Ureter (tissue), 1 donor: Measurements from ENCODE around the gene STARD6. TPM values are rescaled to one million over a fixed set of nuclear protein-coding genes. Genes with fewer than 3 reads are reported as not detected.
"Not testable (repeated sequence)": the region's sequence is repeated elsewhere in the genome, so short reads cannot be mapped to it uniquely, and the experiment has no call there.

Experiments used
- DNase-seq: peaks from one replicate; pipeline ENCODE4 v3.0.0-alpha.2; 2020; ENCODE audit warnings: low spot score
- total RNA-seq: library from RNA; stranded (reverse); gene quantifications from one replicate; pipeline ENCODE4 v1.2.4, GENCODE V29; 2023
- donor health status: DM: yes; HTN: yes; CAD: no.

STARD6 gene
- total RNA-seq, result not detected

DNA sequence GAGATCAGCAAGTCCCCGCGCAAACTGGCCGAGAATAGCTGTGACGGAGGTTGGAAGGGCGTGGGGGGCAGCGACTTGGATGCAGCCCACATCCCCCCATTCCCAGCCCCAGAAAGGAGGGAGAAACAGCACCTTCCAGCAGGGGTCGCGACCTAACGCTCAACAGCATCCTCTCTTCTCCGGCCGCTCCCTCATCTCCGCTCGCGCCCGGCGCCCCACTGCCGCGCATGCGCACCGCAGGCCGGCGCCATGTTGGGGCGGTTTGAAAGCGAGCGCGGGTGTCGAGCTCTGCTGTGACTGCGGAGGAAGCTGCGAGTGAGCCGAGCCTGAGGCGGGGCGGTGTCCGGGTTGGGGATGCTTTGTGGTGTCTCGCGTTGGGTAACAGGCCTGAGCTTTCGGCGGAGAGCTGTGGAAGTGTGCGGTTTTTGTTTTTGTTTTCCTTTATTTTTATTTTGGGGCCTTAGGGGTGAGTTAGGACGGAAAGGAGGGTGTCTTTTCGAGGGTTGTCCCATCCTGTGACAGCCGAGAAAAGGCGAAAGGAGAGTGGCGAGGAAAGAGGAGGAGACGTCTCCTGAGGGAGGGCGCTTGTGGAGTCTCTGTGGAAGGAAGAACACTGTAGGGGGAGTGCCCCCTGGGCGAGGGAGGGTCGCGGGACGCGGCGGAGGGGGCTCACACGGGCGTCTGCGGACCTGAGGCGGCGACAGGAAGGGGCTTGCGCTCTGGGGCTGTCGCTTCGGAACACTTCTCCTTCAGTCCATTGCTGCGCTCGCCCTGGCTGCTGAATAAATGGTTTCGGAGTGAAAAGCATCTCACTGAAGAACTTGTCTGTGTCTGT is at the start of gene STARD6, which contains the start of gene C18orf54:
Gene STARD6 (minus strand): TSS at position 199 of the 835 bp plus-strand sequence. CDS start 3,285 bp downstream, outside the sequence.
Gene C18orf54 (plus strand): TSS at position 247 of the 835 bp plus-strand sequence. CDS start 2,667 bp downstream, outside the sequence.
- DNase-seq, result peak; percentile 83

GRCh38 chr18:54405290-54405689 is 47.6 kb upstream of the STARD6 start:
- DNase-seq, result no peak

DNA sequence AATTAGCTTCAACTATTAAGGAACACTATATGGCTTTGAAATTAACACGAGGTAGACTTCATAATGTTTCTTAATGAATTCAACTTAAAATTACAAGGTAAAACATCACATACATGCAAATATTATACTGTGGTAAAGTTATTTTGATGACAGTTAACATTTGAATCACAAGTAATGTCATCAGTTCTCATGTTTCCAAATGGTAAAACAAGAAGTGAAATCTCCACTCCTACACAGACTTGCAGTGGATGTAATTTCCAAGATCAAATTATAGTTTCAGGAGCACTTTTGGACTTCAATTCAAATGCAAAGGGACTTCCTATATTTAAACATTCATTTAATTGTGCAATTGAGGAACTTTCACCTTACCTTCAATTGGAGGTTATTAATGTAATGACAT is 39.1 kb upstream of the STARD6 start:
- DNase-seq, result no peak

GRCh38 chr18:54393648-54394294 is 36.1 kb upstream of the STARD6 start:
- no peak for DNase-seq

DNA sequence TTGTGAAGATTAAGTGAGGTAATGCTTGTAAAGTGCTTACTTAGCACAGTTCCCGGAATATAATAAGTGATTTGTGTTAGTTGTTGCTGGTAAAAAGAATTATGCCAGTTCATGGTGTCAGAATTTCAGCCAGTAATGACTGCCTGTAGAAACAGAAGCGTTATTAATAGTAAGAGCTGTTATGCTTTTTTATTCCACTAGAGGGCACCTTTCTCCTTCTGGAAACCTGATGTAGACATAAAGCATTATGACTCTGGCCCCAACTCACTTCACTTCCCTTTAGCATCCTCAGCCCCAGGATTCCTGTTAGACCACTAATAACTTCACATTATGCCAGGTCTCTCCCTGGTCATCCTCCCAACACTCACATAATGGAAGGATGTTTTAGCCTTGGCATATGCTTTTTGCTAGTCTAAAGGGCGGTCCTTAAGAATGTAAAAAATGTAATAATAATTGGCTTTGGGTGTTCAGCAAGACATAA is 34.9 kb upstream of the STARD6 start:
- DNase-seq, result no peak

DNA sequence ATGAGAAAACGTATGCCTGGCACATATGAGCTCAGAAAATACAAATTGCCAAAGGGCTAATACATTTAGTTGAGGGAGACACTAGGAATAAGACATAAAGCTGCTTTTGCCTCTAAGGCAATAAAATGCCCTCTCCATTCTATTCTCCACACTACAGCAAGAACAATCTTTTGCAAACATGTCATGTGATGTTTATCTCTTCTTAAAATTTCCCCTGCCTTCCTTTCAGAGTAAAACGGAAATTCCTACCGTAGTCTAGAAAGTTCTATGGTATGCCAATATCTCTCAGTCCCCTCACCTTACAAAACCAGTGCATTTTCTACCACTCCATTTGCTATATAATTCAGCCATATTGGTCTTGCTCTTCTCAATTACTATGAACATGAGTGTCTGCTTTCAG is 33.2 kb upstream of the STARD6 start:
- no peak for DNase-seq

DNA sequence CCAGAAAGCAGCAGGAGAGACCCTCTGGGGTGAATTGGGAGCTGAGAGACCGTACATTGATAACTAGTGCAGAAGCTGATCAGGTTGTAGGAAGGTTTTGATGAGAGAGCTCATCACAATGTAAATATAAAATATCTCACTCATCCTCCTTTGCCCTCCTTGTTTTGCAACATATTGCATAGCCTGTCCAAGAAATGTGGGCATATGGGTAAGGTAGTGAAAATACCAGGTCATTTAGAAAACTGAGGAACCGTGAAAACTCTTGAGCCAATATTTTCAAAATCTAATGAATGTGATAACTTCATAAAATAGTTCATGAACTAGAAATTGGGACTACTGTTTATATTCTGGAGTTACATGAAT is 31.5 kb upstream of the STARD6 start:
- no peak for DNase-seq

DNA sequence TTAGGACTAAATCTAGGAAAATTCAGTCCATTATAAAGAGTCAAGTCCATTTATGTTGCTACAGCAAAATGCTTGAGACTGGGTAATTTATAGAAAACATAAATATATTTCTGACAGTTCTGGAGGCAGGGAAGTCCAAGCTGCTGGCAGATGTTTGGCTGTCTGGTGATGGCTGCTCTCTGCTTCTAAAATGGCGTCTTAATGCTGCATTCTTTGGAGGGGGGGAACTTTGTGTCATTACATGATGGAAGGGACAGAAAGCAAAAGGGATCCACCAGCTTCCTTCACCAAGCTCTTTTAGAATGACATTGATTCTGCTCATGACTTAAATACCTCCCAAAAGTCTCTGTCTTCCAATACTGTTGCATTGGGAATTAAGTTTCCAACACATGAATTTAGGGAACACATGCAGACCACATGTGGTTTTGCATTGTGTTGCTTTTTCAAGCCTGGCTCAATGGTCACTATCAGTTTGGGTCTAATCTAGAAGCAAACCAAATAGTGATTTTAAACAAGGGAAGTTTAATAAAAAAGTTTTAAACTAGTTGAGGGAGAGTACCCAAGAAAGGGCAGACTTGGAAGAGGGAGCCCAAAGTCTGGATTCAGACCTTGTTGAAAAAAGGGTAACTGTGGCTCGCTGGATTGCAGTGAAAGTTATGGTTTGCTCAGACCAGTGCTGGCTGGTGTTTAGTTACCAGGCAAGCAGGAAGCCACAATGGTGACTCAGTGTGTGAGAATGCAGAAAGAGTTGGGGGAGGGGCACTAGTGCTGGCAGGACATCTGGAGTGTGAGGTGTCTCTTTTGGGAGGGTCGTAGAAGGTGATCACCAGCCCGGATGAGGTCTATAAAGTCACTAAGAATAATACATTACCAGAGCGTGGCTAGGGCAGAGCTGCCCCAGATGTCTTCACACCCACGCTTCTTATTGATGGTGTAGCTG is 30.8 kb upstream of the STARD6 start:
- DNase-seq, result peak; percentile 50

DNA sequence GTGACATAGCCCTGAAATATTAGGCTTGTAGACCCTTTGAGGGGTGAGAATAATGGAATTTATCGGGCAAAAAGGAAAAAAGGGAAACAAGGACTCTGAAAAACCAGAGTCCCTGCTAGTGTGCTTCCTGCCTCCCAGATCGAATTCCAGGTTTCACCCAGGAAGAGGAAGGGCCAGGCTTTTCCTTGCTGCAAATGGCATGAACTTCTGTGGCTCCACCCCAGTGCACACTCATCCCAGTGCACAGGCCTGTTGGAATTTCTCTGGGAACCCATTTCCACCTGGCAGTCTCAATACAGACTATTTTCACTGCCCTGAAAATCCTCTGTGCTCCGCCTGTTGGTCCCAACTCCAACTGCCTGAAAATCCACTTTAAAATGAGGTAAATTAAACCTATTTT is 30.0 kb upstream of the STARD6 start:
- DNase-seq, result no peak

- not testable (repeated sequence) for DNase-seq
Observed at GRCh38 chr18:54386800-54387495, 29.3 kb upstream of the STARD6 start.

- no peak for DNase-seq
Observed at GRCh38 chr18:54386043-54386442, 28.4 kb upstream of the STARD6 start.

GRCh38 chr18:54382733-54383252 is 25.1 kb upstream of the STARD6 start:
- DNase-seq, result no peak

DNA sequence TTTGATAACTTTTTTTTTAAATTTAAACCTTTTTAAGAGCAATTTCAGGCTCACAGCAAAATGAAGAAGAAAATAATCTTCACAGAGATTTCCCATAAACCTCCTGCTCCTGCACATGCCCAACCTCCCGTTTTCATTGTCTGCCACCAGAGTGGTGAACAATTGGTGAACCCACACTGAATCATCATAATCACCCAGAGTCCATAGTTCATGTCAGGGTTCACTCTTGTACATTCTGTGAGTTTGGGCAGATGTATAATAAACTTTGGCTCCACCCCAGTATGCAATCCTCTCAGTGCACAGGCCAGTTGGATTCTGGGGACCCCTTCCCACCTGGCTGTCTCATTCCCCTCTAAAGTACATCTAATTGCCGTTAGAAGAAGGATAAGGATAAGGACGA is 24.4 kb upstream of the STARD6 start:
- DNase-seq, result no peak

DNA sequence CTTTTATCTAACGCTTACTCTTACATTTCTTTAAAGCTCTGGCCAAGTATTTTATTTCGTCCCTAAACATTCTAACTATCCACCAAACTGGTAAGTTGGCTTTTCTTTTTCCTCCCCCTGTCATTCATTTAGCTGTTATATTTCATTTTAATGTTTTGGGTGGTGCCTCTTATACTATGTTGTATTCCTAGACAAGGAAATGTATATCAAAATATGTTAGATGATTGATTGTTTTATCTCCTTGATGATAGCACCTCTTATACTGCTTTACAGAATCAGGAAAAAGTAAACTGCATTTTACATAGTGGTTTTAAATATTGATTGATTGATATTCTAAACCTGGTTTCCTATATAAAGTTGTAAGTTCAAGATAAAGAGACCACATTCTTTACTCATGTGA is 24.0 kb upstream of the STARD6 start:
- DNase-seq, result no peak

- no peak for DNase-seq
Observed at GRCh38 chr18:54378057-54378456, 20.4 kb upstream of the STARD6 start.

- DNase-seq, result no peak
Observed at GRCh38 chr18:54360406-54360805, 2.7 kb upstream of the STARD6 start.

GRCh38 chr18:54359233-54359632 is 1.6 kb upstream of the STARD6 start:
- no peak for DNase-seq

- no peak for DNase-seq
Observed at GRCh38 chr18:54358495-54359040, 910 bp upstream of the STARD6 start.

DNA sequence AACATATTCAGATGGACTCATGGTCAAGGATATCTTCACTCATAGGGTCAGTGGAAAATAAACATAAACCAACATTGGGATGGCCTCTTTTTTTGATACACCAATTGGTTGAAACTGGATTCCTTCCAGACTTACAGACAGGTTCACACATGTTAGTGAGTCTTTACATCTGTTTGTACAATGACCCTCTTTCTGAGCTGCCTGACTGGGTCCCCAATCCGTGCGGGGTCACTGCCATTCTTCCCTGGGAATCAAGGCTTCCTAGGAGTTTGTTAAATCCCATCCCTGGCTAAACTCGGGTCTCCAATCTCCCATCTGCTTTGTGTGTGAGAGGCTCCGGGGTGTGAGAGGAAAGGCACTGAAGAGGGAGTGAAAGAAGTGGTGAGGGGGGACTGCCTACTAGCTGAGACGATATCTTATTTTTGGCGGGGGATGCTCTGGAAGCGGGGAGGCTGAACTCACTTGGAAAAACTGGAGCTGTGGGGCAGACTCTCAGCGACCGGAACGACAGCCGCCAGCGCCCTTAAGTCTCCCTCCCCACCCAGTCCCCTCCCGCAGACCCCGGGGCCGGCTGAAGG is 487 bp downstream of the STARD6 start:
- DNase-seq, result peak; percentile 41

GRCh38 chr18:54351186-54351585 is 6.5 kb downstream of the STARD6 start:
- no peak for DNase-seq
